Sigmoid colon (tissue), 3 donors: ENCODE measurements around the gene FGFR2.

Experiments
- POLR2A ChIP-seq, 2 donors: fragments of 450-650 bp; IDR thresholded peaks; one replicate each; pipeline ENCODE4 v1.6.1; 2016; ENCODE audit warnings: antibody characterized with exemption in 2 of 2, mild to moderate bottlenecking in 2 of 2, moderate library complexity in 2 of 2
- TF ChIP-seq, protein P1 (sequence below), 4 experiments: fragments of 450-650 bp in 3 of 4; fragments of 200-600 bp in 1 of 4; IDR thresholded peaks; one replicate each; pipeline ENCODE4 v1.5.1; 2016 to 2019; ENCODE audit warnings: antibody characterized with exemption in 4 of 4, mild to moderate bottlenecking in 3 of 4, moderate library complexity in 2 of 4

DNA sequence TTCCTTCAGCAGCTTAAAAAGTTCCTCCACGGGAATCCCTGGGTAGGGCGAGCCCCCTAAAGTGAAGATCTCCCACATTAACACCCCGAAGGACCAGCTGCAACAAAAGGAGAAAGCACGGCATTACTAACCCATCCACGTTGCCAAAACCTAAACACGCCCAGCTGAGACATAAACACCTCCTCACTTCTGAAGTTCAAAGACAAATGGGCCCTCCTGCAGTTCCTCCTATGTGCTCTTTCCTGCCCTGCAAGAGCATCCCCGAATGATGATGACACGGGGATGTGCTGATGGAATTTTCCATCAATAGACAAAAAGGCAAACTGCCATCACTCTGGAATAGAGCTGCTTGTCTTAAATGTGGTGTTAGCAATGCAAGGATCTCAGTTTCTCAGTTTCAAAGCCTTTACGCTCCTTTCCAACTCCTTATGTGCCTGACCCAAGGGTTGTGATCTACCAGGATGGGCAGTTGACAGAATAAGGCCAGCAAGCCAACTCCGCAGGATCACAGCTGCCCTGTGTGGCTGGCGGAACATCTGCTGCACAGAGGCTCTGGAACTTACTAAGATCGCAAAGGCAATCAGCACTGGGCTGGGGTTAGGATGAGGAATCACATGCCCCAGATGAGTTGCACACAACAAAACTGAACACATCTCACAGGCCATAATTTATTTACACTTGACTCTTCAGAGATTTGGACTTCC lies 112.7 kb downstream of the FGFR2 start:
- TF ChIP-seq, protein P1, sequence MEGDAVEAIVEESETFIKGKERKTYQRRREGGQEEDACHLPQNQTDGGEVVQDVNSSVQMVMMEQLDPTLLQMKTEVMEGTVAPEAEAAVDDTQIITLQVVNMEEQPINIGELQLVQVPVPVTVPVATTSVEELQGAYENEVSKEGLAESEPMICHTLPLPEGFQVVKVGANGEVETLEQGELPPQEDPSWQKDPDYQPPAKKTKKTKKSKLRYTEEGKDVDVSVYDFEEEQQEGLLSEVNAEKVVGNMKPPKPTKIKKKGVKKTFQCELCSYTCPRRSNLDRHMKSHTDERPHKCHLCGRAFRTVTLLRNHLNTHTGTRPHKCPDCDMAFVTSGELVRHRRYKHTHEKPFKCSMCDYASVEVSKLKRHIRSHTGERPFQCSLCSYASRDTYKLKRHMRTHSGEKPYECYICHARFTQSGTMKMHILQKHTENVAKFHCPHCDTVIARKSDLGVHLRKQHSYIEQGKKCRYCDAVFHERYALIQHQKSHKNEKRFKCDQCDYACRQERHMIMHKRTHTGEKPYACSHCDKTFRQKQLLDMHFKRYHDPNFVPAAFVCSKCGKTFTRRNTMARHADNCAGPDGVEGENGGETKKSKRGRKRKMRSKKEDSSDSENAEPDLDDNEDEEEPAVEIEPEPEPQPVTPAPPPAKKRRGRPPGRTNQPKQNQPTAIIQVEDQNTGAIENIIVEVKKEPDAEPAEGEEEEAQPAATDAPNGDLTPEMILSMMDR (IDR thresholded peaks at IDR 0.05), result no peak
- no peak for TF ChIP-seq POLR2A (IDR thresholded peaks at IDR 0.05)
